IgD-negative memory B cell (primary cell): ENCODE measurements around the gene SCARB1. TPM values are rescaled to one million over a fixed set of nuclear protein-coding genes. Genes with fewer than 3 reads are reported as not detected.

Experiments
- polyA plus RNA-seq: library from polyadenylated mRNA; unstranded; fragments of 300-500 nt; fragmentation: Illumina TruSeq; gene quantifications from one replicate; pipeline ENCODE4 v1.2.3, GENCODE V29; 2021

Gene SCARB1
- polyA plus RNA-seq, 1 donor from 2014 or later: 23.9 TPM

Other genes starting within 250 kb of the SCARB1 start
- gene UBC, start 50.8 kb upstream of the SCARB1 start, polyA plus RNA-seq: 1,893 TPM
- 5.7 TPM for gene DHX37, start 125.3 kb upstream of the SCARB1 start, polyA plus RNA-seq
- 5.9 TPM for gene BRI3BP, start 129.8 kb upstream of the SCARB1 start, polyA plus RNA-seq
- 4.2 TPM for gene AACS, start 201.6 kb upstream of the SCARB1 start, polyA plus RNA-seq